Purkinje cell (primary cell): ENCODE results near the gene UBE4A. TPM values are rescaled to one million over a fixed set of nuclear protein-coding genes. Genes with fewer than 3 reads are reported as not detected.

Experiments
- polyA plus RNA-seq: library from polyadenylated mRNA; unstranded; fragments of >200 nt; fragmentation: Nextera tagmentation; gene quantifications from 2 replicates; pipeline ENCODE4 v1.2.1, GENCODE V29; 2014

UBE4A gene, protein sequence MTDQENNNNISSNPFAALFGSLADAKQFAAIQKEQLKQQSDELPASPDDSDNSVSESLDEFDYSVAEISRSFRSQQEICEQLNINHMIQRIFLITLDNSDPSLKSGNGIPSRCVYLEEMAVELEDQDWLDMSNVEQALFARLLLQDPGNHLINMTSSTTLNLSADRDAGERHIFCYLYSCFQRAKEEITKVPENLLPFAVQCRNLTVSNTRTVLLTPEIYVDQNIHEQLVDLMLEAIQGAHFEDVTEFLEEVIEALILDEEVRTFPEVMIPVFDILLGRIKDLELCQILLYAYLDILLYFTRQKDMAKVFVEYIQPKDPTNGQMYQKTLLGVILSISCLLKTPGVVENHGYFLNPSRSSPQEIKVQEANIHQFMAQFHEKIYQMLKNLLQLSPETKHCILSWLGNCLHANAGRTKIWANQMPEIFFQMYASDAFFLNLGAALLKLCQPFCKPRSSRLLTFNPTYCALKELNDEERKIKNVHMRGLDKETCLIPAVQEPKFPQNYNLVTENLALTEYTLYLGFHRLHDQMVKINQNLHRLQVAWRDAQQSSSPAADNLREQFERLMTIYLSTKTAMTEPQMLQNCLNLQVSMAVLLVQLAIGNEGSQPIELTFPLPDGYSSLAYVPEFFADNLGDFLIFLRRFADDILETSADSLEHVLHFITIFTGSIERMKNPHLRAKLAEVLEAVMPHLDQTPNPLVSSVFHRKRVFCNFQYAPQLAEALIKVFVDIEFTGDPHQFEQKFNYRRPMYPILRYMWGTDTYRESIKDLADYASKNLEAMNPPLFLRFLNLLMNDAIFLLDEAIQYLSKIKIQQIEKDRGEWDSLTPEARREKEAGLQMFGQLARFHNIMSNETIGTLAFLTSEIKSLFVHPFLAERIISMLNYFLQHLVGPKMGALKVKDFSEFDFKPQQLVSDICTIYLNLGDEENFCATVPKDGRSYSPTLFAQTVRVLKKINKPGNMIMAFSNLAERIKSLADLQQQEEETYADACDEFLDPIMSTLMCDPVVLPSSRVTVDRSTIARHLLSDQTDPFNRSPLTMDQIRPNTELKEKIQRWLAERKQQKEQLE
- 32.6 and 45.9 TPM in 2 replicates for polyA plus RNA-seq

DNA sequence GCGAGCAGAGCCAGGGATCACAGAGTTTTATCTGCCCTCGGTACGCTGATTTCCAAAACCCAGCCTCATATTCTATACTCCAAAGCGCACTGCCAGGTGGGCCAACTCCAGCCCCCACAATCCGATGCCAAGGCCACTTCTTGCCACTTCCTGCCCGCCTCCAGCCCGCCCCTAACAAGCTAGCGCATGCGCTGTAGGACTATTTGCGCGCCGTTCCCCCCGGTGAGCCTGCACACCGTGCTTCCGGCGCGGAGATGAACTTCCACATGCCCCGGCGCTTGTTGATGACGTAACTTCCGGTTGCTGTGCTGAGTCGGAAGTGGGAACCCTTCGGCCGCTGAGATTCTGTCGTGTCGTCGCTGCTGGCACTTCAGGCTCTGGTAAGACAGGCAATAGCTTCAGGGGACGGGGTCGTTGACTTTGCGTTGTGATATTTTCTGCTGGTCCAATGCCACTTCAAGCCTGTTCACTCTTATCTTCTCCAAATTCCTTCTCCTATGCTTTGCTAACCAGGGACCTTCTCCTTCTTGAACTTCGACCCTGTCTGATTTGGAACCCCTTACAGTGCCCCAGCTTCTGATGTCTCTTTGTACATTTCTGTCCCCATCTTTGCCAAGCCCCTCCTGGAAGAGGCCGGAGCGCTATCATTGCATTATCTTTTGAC is at the start of gene UBE4A:
Gene UBE4A (plus strand): TSS at position 306 of the 664 bp plus-strand sequence. CDS start 5,481 bp downstream, outside the sequence.

DNA sequence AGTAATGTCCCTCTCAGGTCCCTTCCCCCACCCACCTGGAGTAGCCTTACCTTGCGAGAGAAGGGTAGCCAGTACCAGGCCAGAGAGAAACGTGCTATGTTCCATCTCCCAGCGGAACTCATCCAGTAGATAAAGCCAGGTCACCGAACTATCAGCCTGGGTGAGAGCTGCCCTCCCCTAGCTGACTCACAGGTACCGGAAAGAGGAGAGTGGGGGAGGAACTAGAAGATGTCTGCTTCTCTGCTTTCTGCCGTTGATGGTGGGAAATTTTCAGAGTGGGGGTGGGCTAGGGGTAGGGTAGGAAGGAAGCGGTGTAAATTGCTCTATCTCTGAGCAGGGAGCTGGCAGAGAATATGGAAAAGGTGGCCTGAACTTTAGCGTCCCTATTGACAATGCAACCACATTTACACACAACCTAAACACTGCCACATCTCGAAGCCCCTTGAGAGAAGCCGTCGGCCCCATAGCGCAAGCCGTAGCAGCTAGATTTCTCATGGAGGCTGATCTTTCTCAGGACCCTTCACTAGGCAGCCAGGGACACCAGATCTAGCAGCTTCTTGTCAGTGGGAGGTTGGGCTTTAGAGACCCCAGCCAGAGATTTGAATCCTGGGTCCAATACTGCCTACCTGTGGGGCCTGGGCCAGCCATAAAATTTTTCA is 16.8 kb upstream of the UBE4A start, which contains the start of gene CD3D:
Gene CD3D (minus strand): TSS at position 203 of the 659 bp plus-strand sequence. CDS start 98 bp downstream, at position 105.

DNA sequence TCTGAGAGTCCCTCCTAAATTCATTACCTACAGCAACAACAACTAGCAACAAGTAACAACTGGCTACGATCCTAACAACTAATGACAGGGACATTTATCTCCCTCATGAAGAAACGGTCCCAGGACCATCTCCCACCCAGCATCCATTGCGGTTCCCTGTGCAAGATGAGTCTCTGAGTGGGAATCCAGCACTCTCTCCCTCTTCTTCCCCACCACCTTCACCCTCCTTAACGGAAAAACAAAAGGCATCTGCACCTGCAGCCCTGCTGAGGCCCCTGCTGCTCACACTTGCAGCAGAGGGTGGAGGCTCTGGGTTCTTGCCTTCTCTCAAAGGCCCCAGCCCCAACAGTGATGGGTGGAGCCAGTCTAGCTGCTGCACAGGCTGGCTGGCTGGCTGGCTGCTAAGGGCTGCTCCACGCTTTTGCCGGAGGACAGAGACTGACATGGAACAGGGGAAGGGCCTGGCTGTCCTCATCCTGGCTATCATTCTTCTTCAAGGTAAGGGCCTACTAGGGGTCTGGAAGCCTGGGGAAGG is 15.4 kb upstream of the UBE4A start, which contains the start of gene CD3G:
Gene CD3G (plus strand): TSS at position 364 of the 535 bp plus-strand sequence. CDS start 80 bp downstream, at position 444.

DNA sequence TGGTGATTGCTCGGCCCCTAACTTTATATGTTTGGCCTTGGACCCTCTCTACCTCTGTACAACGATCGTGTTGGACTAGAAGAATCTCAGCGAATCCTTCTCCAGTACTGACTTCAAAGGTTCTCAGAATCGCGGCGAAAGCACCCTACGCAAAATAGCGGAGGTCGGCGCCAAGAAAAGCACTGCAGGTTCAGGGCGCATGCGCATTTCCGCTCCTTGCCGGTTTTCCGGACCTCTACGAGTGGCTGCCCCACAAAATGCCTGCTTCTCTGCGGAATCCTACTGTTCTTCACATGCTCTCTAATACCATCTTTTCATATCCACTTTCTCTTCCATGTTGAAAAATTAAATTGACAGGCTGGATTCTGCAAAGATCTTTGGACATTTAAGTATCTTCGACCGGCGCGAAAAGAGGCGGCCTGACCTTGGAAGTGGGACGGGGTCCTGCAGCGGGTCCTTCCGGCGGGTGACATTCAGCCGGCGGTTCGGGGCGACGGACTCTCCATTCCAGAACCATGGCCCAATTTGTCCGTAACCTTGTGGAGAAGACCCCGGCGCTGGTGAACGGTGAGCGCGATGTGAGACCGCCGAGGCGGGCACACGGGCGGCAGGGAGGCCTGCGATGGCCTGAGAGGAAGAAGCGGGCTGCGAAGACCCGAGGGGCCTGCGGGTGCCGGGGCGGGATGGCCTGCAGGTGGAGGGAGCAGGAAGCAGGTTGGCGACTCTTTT is 41.9 kb downstream of the UBE4A start, which contains the start of gene ATP5MG:
Gene ATP5MG (plus strand): TSS at position 456 of the 729 bp plus-strand sequence. CDS start 60 bp downstream, at position 516.

DNA sequence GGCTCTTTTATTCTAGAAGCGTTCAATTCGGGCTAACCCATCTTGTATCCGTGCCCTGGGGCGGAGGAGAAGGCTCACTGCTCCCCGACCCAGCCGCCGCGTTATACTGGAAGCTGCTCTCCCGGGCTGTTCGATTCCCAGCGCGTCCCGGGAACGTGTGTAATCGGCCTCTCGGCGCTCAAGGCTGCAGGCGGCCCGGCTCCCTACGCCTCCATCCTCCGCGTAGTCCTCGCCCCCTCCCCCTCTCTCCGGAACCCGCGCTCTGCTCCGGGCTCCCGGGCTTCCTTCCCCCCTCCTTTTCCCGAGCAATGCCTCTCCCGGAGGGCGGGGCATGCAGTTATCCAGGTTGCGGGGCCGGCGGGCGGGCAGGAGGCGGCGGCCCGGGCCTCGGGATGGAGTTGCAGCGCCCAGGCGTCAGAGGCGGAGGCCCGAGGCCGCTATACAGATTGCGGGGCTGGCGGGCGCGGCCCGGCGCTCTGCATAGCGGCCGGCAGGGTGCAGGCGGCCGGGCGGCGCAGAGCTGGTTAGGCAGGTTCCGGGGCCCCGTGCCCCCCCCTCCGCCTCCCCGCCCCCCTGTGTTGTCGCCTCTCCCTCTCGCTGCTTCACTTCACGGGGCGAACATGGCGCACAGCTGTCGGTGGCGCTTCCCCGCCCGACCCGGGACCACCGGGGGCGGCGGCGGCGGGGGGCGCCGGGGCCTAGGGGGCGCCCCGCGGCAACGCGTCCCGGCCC is 76.7 kb downstream of the UBE4A start, which contains the start of gene KMT2A:
Gene KMT2A (plus strand): TSS at position 600 of the 732 bp plus-strand sequence. CDS start 21 bp downstream, at position 621.

Other genes starting within 250 kb of the UBE4A start
- gene SCN4B, start 206.8 kb upstream of the UBE4A start, polyA plus RNA-seq = 5.4 and 7.2 TPM in 2 replicates
- gene SCN2B, start 183.0 kb upstream of the UBE4A start, polyA plus RNA-seq = 18.5 and 19.5 TPM in 2 replicates
- gene JAML, start 134.6 kb upstream of the UBE4A start, polyA plus RNA-seq = not detected in 2 replicates
- gene MPZL3, start 107.2 kb upstream of the UBE4A start, polyA plus RNA-seq = 1.1 and 5.1 TPM in 2 replicates
- not detected in 2 replicates for gene MPZL2, start 95.3 kb upstream of the UBE4A start, polyA plus RNA-seq
- not detected in 2 replicates for gene CD3E, start 54.9 kb upstream of the UBE4A start, polyA plus RNA-seq
- not detected in 2 replicates for gene CD3D, start 16.9 kb upstream of the UBE4A start, polyA plus RNA-seq
- not detected in 2 replicates for gene CD3G, start 15.3 kb upstream of the UBE4A start, polyA plus RNA-seq
- 1,654 and 1,954 TPM in 2 replicates for gene ATP5MG, start 42.0 kb downstream of the UBE4A start, polyA plus RNA-seq
- 13.0 and 16.1 TPM in 2 replicates for gene KMT2A, start 76.9 kb downstream of the UBE4A start, polyA plus RNA-seq
- not detected in 2 replicates for gene TTC36, start 167.9 kb downstream of the UBE4A start, polyA plus RNA-seq
- gene TMEM25, start 171.6 kb downstream of the UBE4A start, polyA plus RNA-seq = 41.0 and 52.2 TPM in 2 replicates
- gene IFT46, start 206.3 kb downstream of the UBE4A start, polyA plus RNA-seq = 21.1 and 22.0 TPM in 2 replicates
- gene ARCN1, start 212.8 kb downstream of the UBE4A start, polyA plus RNA-seq = 49.3 and 54.9 TPM in 2 replicates
- gene PHLDB1, start 248.0 kb downstream of the UBE4A start, polyA plus RNA-seq = 28.3 and 30.7 TPM in 2 replicates